Measurements from ENCODE around the gene GUCY2C. TPM values are rescaled to one million over a fixed set of nuclear protein-coding genes. Genes with fewer than 3 reads are reported as not detected.

The GUCY2C gene
- total and polyA plus RNA-seq, 2 experiments from 2014 or later, result not detected

DNA sequence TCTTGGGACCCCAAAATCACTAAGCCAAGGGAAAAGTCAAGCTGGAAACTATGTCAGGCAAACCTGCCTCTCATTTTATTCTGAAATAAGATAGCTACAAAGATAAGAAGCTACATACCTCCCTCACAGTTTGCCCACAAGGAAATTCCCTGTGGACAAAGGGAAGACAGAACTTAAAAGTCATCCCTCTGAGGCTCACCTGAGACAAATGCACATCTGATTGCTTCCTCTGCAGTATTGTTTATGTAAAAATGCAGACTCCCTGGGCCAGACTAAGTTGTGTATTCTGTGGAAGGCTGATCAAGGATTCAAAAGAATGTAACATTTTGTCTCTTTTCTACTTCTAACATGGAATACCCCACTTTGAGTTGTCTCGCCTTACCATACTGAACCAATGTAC, 126.2 kb downstream of the GUCY2C start:
- Histone ChIP-seq H3K4me2 (ENCODE audit: unreplicated experiment) (no peak overlapping the region), H2AFZ (no peak overlapping the region), H3K27ac (no peak overlapping the region), H3K4me3 (no peak overlapping the region), H3K79me2 (ENCODE audit: insufficient read depth) (no peaks in the 10 kb centered on the region), H3F3A (ENCODE audit: insufficient read depth) (no peaks in the 10 kb centered on the region), H3K4me1 (ENCODE audit: insufficient read depth) (no peaks in the 10 kb centered on the region), H4K20me1 (ENCODE audit: insufficient read depth) (no peaks in the 10 kb centered on the region), H3K27me3 (replicated peaks; ENCODE audit: insufficient read depth) (peaks cover 21% of the 10 kb centered on the region), H3K36me3 (ENCODE audit: low read depth) (no peaks in the 10 kb centered on the region), H3K9ac (no peak overlapping the region), H3K9me2 (ENCODE audit: insufficient read depth) (no peaks in the 10 kb centered on the region), H3K9me3 (ENCODE audit: low read depth) (no peaks in the 10 kb centered on the region)
- no peak for TF ChIP-seq EZH2phosphoT487 (IDR thresholded peaks at IDR 0.05; ENCODE audit: insufficient read depth, low read depth)
- TF ChIP-seq EZH2 (IDR thresholded peaks at IDR 0.05; ENCODE audit: insufficient read depth, poor library complexity, severe bottlenecking), result no peak
- 39 to 45% methylated on average over 1 of the region's 1 CpG for WGBS, 2 experiments (ENCODE audit: low coverage in 1 of 2, low lambda C conversion rate in 2 of 2, missing lambda C conversion rate in 2 of 2)
- DNase-seq, result no peak
- in situ Hi-C loops (cut with MboI), result no loop called here

DNA sequence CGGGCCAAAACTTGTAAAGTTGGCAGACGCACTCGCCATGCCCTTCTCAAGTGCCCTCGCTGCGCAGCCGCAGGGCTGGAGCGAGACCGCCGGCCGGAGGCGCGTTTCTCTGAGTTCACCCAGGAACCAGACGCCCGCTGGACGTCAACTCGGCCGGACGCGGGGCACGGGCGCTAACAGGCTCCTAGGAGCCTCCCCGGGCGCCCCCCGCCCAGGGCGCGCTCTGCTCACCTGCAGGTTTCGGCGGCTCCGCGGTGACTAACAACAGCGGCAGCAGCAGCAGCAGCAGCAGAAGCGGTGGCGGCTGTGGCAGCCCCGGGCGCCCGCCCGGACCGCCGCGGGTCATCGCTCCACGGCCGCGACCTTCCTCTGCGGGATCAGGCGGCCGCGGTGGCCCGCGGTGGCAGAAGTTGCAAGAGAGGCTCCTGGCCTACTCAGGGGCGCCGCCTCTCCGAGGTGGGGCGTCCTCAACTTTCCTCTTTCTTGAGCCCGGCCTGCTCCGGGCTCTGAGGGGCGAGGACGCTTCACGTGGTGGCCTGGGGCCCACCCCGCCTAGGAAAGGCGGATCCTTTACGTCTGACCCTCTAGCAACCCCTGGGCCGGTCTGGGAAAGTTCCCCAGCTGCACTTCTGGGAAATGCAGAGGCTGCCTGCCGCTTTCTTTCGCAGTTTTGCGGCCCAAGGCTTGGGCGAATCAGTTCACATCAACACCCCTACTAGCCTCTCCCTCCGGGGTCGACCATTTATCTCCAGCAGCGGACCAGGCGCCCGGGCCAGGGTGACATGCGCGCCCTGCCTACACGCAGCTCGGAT, 128.8 kb downstream of the GUCY2C start, which contains the start of gene PLBD1:
Gene PLBD1 (minus strand): TSS at position 533 of the 812 bp plus-strand sequence. CDS start 187 bp downstream, at position 346.
- Histone ChIP-seq H3K27ac (no peak within 1 kb of the TSS), H4K20me1 (ENCODE audit: insufficient read depth) (no peaks in the 10 kb centered on the region), H3K79me2 (ENCODE audit: insufficient read depth) (no peaks in the 10 kb centered on the region), H3K4me1 (ENCODE audit: insufficient read depth) (no peaks in the 10 kb centered on the region), H3K4me2 (ENCODE audit: unreplicated experiment) (peak within 1 kb of the TSS; percentile 45), H2AFZ (peak within 1 kb of the TSS; percentile 77), H3K9me3 (ENCODE audit: low read depth) (no peaks in the 10 kb centered on the region), H3F3A (ENCODE audit: insufficient read depth) (no peaks in the 10 kb centered on the region), H3K36me3 (ENCODE audit: low read depth) (no peaks in the 10 kb centered on the region), H3K27me3 (replicated peaks; ENCODE audit: insufficient read depth) (peaks cover 21% of the 10 kb centered on the region), H3K9ac (no peak within 1 kb of the TSS), H3K4me3 (peak within 1 kb of the TSS; percentile 62), H3K9me2 (ENCODE audit: insufficient read depth) (no peaks in the 10 kb centered on the region)
- DNase-seq, result peak; percentile 50
- 13 to 20% methylated on average over 45 to 68 of the region's 76 CpGs for WGBS, 2 experiments (ENCODE audit: low coverage in 1 of 2, low lambda C conversion rate in 2 of 2, missing lambda C conversion rate in 2 of 2)
- TF ChIP-seq EZH2 (IDR thresholded peaks at IDR 0.05; ENCODE audit: insufficient read depth, poor library complexity, severe bottlenecking), result no peak
- no peak for TF ChIP-seq EZH2phosphoT487 (IDR thresholded peaks at IDR 0.05; ENCODE audit: insufficient read depth, low read depth)
- in situ Hi-C loops (cut with MboI), result no loop called here

DNA sequence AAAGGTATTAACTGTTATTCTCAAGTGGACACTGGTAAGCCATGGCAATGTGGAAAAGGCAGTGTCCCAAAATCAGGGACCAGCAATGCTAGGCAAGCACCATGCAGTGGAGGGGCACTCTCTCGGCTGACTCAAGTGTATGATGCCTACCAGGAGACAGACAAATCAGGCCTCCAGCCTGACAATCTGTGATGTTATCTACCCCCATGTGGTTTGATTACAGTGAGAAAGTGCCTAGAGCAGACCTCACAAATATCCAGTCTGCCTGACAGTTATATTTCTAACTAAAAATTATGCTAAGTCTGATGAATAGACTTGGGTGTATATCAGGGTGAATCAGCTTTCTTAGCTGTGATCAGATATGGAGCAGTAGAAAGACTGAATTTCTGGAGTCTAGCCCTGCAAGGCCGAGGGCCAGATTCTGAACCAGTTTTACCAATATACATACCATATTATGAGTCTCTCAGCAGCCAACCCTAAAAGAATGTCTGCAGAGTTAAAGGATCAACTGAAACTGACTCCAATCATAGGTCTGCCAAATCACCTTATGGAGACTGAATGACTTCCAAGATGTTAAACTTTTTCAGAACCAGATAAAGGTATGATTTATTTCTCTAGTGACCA, 132.0 kb downstream of the GUCY2C start:
- Histone ChIP-seq H3K4me2 (ENCODE audit: unreplicated experiment) (no peak overlapping the region), H3K4me3 (no peak overlapping the region), H4K20me1 (ENCODE audit: insufficient read depth) (no peaks in the 10 kb centered on the region), H3K9ac (no peak overlapping the region), H3K79me2 (ENCODE audit: insufficient read depth) (no peaks in the 10 kb centered on the region), H3K4me1 (ENCODE audit: insufficient read depth) (no peaks in the 10 kb centered on the region), H3K36me3 (ENCODE audit: low read depth) (no peaks in the 10 kb centered on the region), H3K27me3 (replicated peaks; ENCODE audit: insufficient read depth) (peaks cover 17% of the 10 kb centered on the region), H3K9me3 (ENCODE audit: low read depth) (no peaks in the 10 kb centered on the region), H3K27ac (no peak overlapping the region), H3K9me2 (ENCODE audit: insufficient read depth) (no peaks in the 10 kb centered on the region), H2AFZ (no peak overlapping the region), H3F3A (ENCODE audit: insufficient read depth) (no peaks in the 10 kb centered on the region)
- in situ Hi-C loops (cut with MboI), result no loop called here
- DNase-seq, result no peak
- WGBS, 2 experiments (ENCODE audit: low coverage in 1 of 2, low lambda C conversion rate in 2 of 2, missing lambda C conversion rate in 2 of 2), result 51 to 64% methylated on average over 2 of the region's 2 CpGs
- TF ChIP-seq EZH2 (IDR thresholded peaks at IDR 0.05; ENCODE audit: insufficient read depth, poor library complexity, severe bottlenecking) (no peak), EZH2phosphoT487 (IDR thresholded peaks at IDR 0.05; ENCODE audit: insufficient read depth, low read depth) (no peak)

DNA sequence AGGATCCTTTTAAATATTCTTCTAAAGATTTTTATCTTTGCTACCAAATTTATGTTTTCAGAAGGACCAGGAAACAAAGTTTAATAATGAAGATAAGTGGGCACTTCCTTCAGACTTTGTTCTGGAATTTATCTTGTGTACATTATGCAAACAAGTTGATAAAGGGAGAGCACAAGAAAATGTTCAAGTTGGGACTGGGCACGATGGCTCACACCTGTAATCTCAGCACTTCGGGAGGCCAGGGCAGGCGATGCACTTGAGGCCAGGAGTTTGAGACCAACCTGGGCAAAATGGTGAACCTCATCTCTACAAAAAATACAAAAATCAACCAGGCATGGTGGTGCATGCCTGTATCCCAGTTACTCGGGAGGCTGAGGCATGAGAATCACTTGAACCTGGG, 133.4 kb downstream of the GUCY2C start:
- H3K4me3 ChIP-seq, result no peak overlapping the region
- H3K9me3 ChIP-seq (ENCODE audit: low read depth), result no peaks in the 10 kb centered on the region
- H3K36me3 ChIP-seq (ENCODE audit: low read depth), result no peaks in the 10 kb centered on the region
- WGBS, 2 experiments (ENCODE audit: low coverage in 1 of 2, low lambda C conversion rate in 2 of 2, missing lambda C conversion rate in 2 of 2), result 72 to 77% methylated on average over 4 of the region's 4 CpGs
- no peaks in the 10 kb centered on the region for H3F3A ChIP-seq (ENCODE audit: insufficient read depth)
- no peak overlapping the region for H3K9ac ChIP-seq
- no peaks in the 10 kb centered on the region for H3K79me2 ChIP-seq (ENCODE audit: insufficient read depth)
- no peak for TF ChIP-seq EZH2phosphoT487 (IDR thresholded peaks at IDR 0.05; ENCODE audit: insufficient read depth, low read depth)
- TF ChIP-seq EZH2 (IDR thresholded peaks at IDR 0.05; ENCODE audit: insufficient read depth, poor library complexity, severe bottlenecking), result no peak
- H3K4me1 ChIP-seq (ENCODE audit: insufficient read depth), result no peaks in the 10 kb centered on the region
- DNase-seq, result no peak
- no peaks in the 10 kb centered on the region for H3K9me2 ChIP-seq (ENCODE audit: insufficient read depth)
- in situ Hi-C loops (cut with MboI), result no loop called here
- H3K4me2 ChIP-seq (ENCODE audit: unreplicated experiment), result no peak overlapping the region
- peaks cover 14% of the 10 kb centered on the region; the same call in 1 of the 2 replicates for H3K27me3 ChIP-seq (replicated peaks; ENCODE audit: insufficient read depth)
- no peak overlapping the region for H3K27ac ChIP-seq
- H4K20me1 ChIP-seq (ENCODE audit: insufficient read depth), result no peaks in the 10 kb centered on the region
- no peak overlapping the region for H2AFZ ChIP-seq

Other genes with a start within 250 kb of the GUCY2C start
- gene PLBD1, start 128.7 kb downstream of the GUCY2C start, total RNA-seq (2014; rRNA removed; shearing (Covaris generic)), result 0.51 and 0.65 TPM in 2 replicates
- gene PLBD1, start 128.7 kb downstream of the GUCY2C start, polyA plus RNA-seq (2016; fragmentation: Nextera tagmentation; extraction: Ambion mirVana), result 0.13 and 0.29 TPM in 2 replicates
- 5.5 and 11.8 TPM in 2 replicates for gene WBP11, start 106.9 kb upstream of the GUCY2C start, total RNA-seq (2014; rRNA removed; shearing (Covaris generic))
- gene WBP11, start 106.9 kb upstream of the GUCY2C start, polyA plus RNA-seq (2016; fragmentation: Nextera tagmentation; extraction: Ambion mirVana), result 44.0 and 46.1 TPM in 2 replicates
- 1.2 and 2.3 TPM in 2 replicates for gene C12orf60, start 107.1 kb upstream of the GUCY2C start, total RNA-seq (2014; rRNA removed; shearing (Covaris generic))
- 0.86 and 1.2 TPM in 2 replicates for gene C12orf60, start 107.1 kb upstream of the GUCY2C start, polyA plus RNA-seq (2016; fragmentation: Nextera tagmentation; extraction: Ambion mirVana)
- not detected in 2 replicates for gene SMCO3, start 117.6 kb upstream of the GUCY2C start, total RNA-seq (2014; rRNA removed; shearing (Covaris generic))
- not detected in 2 replicates for gene SMCO3, start 117.6 kb upstream of the GUCY2C start, polyA plus RNA-seq (2016; fragmentation: Nextera tagmentation; extraction: Ambion mirVana)
- not detected in 2 replicates for gene ART4, start 146.9 kb upstream of the GUCY2C start, total RNA-seq (2014; rRNA removed; shearing (Covaris generic))
- not detected in 2 replicates for gene ART4, start 146.9 kb upstream of the GUCY2C start, polyA plus RNA-seq (2016; fragmentation: Nextera tagmentation; extraction: Ambion mirVana)
- gene MGP, start 189.3 kb upstream of the GUCY2C start, total RNA-seq (2014; rRNA removed; shearing (Covaris generic)), result 0.86 TPM in 1 of 2 replicates, not detected in the other
- gene MGP, start 189.3 kb upstream of the GUCY2C start, polyA plus RNA-seq (2016; fragmentation: Nextera tagmentation; extraction: Ambion mirVana), result 1.3 and 2.5 TPM in 2 replicates
- not detected in 2 replicates for gene ERP27, start 241.9 kb upstream of the GUCY2C start, total RNA-seq (2014; rRNA removed; shearing (Covaris generic))
- gene ERP27, start 241.9 kb upstream of the GUCY2C start, polyA plus RNA-seq (2016; fragmentation: Nextera tagmentation; extraction: Ambion mirVana), result not detected in 2 replicates

Measured in GM23248 (cell line).